ENCODE data around the gene SF3B1.
"Not testable (repeated sequence)": the region's sequence is repeated elsewhere in the genome, so short reads cannot be mapped to it uniquely, and the experiment has no call there.

The SF3B1 gene

GRCh38 chr2:197432527-197432926 lies 2.3 kb downstream of the SF3B1 start:
- not testable (repeated sequence) for H3K27me3 ChIP-seq (ENCODE audit: control insufficient read depth, insufficient read depth, low read length); H3K9me3 ChIP-seq (ENCODE audit: control insufficient read depth, low read depth, low read length); H3K27ac ChIP-seq (ENCODE audit: low read length); H3K4me1 ChIP-seq (ENCODE audit: control insufficient read depth, low read depth, low read length); H3K36me3 ChIP-seq (ENCODE audit: control insufficient read depth, low read depth, low read length); H3K9ac ChIP-seq (ENCODE audit: low read length)
- H3K4me3 ChIP-seq (ENCODE audit: low read length): peak overlapping the region; percentile 76

- peak overlapping the region; percentile 4 for H3K4me3 ChIP-seq (ENCODE audit: low read length)
- H3K9me3 ChIP-seq (ENCODE audit: control insufficient read depth, low read depth, low read length): no peaks in the 10 kb centered on the region
- no peak overlapping the region for H3K9ac ChIP-seq (ENCODE audit: low read length)
- no peaks in the 10 kb centered on the region for H3K36me3 ChIP-seq (ENCODE audit: control insufficient read depth, low read depth, low read length)
- peaks cover 9% of the 10 kb centered on the region for H3K4me1 ChIP-seq (ENCODE audit: control insufficient read depth, low read depth, low read length)
- no peak overlapping the region for H3K27ac ChIP-seq (ENCODE audit: low read length)
- no peaks in the 10 kb centered on the region for H3K27me3 ChIP-seq (ENCODE audit: control insufficient read depth, insufficient read depth, low read length)
These were observed 3.0 kb downstream of the SF3B1 start for GRCh38 chr2:197431858-197432257.

GRCh38 chr2:197427986-197428385 lies 6.8 kb downstream of the SF3B1 start:
- Histone ChIP-seq H3K4me1 (ENCODE audit: control insufficient read depth, low read depth, low read length) (peaks cover 2% of the 10 kb centered on the region), H3K27me3 (ENCODE audit: control insufficient read depth, insufficient read depth, low read length) (no peaks in the 10 kb centered on the region), H3K36me3 (ENCODE audit: control insufficient read depth, low read depth, low read length) (peaks cover 14% of the 10 kb centered on the region), H3K9ac (ENCODE audit: low read length) (no peak overlapping the region), H3K27ac (ENCODE audit: low read length) (no peak overlapping the region), H3K4me3 (ENCODE audit: low read length) (no peak overlapping the region), H3K9me3 (ENCODE audit: control insufficient read depth, low read depth, low read length) (no peaks in the 10 kb centered on the region)

- no peaks in the 10 kb centered on the region for H3K27me3 ChIP-seq (ENCODE audit: control insufficient read depth, insufficient read depth, low read length)
- no peak overlapping the region for H3K27ac ChIP-seq (ENCODE audit: low read length)
- H3K4me3 ChIP-seq (ENCODE audit: low read length): no peak overlapping the region
- H3K36me3 ChIP-seq (ENCODE audit: control insufficient read depth, low read depth, low read length): peaks cover 21% of the 10 kb centered on the region
- no peak overlapping the region for H3K9ac ChIP-seq (ENCODE audit: low read length)
- no peaks in the 10 kb centered on the region for H3K9me3 ChIP-seq (ENCODE audit: control insufficient read depth, low read depth, low read length)
- no peaks in the 10 kb centered on the region for H3K4me1 ChIP-seq (ENCODE audit: control insufficient read depth, low read depth, low read length)
These were observed 7.9 kb downstream of the SF3B1 start for GRCh38 chr2:197426723-197427603.

DNA sequence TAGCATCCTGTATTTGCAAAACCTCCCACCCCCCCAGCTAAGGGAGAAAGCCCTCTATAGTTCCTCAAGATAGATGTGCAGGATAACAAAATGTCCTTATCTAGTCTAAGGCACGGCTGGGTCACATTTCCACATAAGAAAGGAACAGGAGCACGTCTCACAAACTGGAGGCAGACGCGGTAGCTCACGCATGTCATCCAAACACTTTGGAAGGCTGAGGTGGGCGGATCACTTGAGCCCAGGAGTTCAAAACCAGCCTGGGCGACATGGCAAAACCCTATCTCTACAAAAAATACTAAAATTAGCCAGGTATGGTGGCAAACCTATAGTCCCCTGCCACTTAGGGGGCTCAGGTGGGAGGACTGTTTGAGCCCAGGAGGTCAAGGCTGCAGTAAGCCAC lies 9.3 kb downstream of the SF3B1 start:
- no peaks in the 10 kb centered on the region for H3K27me3 ChIP-seq (ENCODE audit: control insufficient read depth, insufficient read depth, low read length)
- H3K36me3 ChIP-seq (ENCODE audit: control insufficient read depth, low read depth, low read length): peaks cover 34% of the 10 kb centered on the region
- no peaks in the 10 kb centered on the region for H3K9me3 ChIP-seq (ENCODE audit: control insufficient read depth, low read depth, low read length)
- no peak overlapping the region for H3K9ac ChIP-seq (ENCODE audit: low read length)
- H3K4me1 ChIP-seq (ENCODE audit: control insufficient read depth, low read depth, low read length): no peaks in the 10 kb centered on the region
- H3K4me3 ChIP-seq (ENCODE audit: low read length): no peak overlapping the region
- H3K27ac ChIP-seq (ENCODE audit: low read length): no peak overlapping the region

DNA sequence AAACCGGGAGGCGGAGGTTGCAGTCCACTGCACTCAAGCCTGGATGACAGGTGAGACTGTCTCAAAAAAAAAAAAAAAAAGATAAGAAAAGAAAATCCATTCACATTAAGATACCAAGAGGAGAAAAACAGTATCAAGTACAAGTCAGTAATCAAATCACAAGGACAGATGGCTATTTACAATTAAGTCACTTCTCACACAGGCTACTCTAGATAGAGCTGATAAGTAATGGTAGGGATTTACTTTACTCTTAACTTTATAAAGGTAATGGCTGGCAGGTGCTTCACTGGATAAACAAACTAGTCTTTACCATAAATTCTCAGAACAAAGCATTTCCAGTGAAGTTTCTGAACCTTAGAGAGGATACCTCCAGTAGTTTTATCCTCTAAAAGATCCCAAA lies 11.5 kb downstream of the SF3B1 start:
- Histone ChIP-seq H3K9me3 (ENCODE audit: control insufficient read depth, low read depth, low read length) (no peaks in the 10 kb centered on the region), H3K27me3 (ENCODE audit: control insufficient read depth, insufficient read depth, low read length) (no peaks in the 10 kb centered on the region), H3K4me1 (ENCODE audit: control insufficient read depth, low read depth, low read length) (no peaks in the 10 kb centered on the region), H3K27ac (ENCODE audit: low read length) (no peak overlapping the region), H3K4me3 (ENCODE audit: low read length) (no peak overlapping the region), H3K9ac (ENCODE audit: low read length) (no peak overlapping the region), H3K36me3 (ENCODE audit: control insufficient read depth, low read depth, low read length) (peaks cover 56% of the 10 kb centered on the region)

DNA sequence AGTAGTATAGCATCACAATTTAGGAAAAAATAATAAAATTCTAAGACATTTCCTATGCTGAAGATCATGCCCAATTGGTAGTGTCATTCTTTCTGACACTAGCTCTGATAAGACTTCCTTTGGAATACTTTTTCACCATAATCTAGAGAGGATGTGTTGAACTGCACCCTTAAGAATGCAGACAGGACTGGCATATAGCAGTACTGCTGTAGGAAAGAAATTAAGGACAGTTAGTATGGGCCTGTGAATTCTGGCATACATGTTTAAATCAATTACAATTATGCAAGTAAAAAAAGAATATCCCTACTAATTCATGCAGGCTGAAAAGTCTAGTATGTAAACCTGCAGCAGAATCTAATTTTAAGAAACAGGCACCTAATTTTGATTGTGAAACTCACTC lies 15.4 kb downstream of the SF3B1 start:
- H3K4me3 ChIP-seq (ENCODE audit: low read length): no peak overlapping the region
- H3K27ac ChIP-seq (ENCODE audit: low read length): no peak overlapping the region
- no peaks in the 10 kb centered on the region for H3K9me3 ChIP-seq (ENCODE audit: control insufficient read depth, low read depth, low read length)
- H3K4me1 ChIP-seq (ENCODE audit: control insufficient read depth, low read depth, low read length): no peaks in the 10 kb centered on the region
- H3K36me3 ChIP-seq (ENCODE audit: control insufficient read depth, low read depth, low read length): peaks cover 87% of the 10 kb centered on the region
- H3K9ac ChIP-seq (ENCODE audit: low read length): no peak overlapping the region
- no peaks in the 10 kb centered on the region for H3K27me3 ChIP-seq (ENCODE audit: control insufficient read depth, insufficient read depth, low read length)

- no peak overlapping the region for H3K9ac ChIP-seq (ENCODE audit: low read length)
- H3K9me3 ChIP-seq (ENCODE audit: control insufficient read depth, low read depth, low read length): no peaks in the 10 kb centered on the region
- no peak overlapping the region for H3K4me3 ChIP-seq (ENCODE audit: low read length)
- no peak overlapping the region for H3K27ac ChIP-seq (ENCODE audit: low read length)
- no peaks in the 10 kb centered on the region for H3K27me3 ChIP-seq (ENCODE audit: control insufficient read depth, insufficient read depth, low read length)
- peaks cover 78% of the 10 kb centered on the region for H3K36me3 ChIP-seq (ENCODE audit: control insufficient read depth, low read depth, low read length)
- no peaks in the 10 kb centered on the region for H3K4me1 ChIP-seq (ENCODE audit: control insufficient read depth, low read depth, low read length)
These were observed 18.6 kb downstream of the SF3B1 start for GRCh38 chr2:197416268-197416667.

DNA sequence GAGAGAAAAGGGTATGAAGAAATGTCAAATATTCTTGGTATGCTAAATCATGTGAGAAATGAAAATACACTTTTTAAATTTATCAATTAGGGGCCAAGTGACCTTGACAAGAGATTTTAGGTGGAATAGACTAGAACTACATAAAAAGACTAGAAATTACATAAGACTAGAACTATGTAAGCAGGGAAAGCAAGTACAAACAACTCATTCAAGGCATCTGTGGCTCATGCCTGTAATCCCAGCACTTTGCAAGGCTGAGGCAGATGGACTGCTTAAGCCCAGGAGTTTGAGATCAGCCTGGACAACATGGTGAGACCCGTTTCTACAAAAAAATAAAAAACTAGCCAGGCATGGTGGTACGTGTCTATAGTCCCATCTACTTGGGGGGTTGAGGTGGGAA lies 20.3 kb downstream of the SF3B1 start:
- no peak overlapping the region for H3K4me3 ChIP-seq (ENCODE audit: low read length)
- no peak overlapping the region for H3K9ac ChIP-seq (ENCODE audit: low read length)
- peaks cover 77% of the 10 kb centered on the region for H3K36me3 ChIP-seq (ENCODE audit: control insufficient read depth, low read depth, low read length)
- H3K9me3 ChIP-seq (ENCODE audit: control insufficient read depth, low read depth, low read length): no peaks in the 10 kb centered on the region
- no peaks in the 10 kb centered on the region for H3K4me1 ChIP-seq (ENCODE audit: control insufficient read depth, low read depth, low read length)
- no peak overlapping the region for H3K27ac ChIP-seq (ENCODE audit: low read length)
- H3K27me3 ChIP-seq (ENCODE audit: control insufficient read depth, insufficient read depth, low read length): no peaks in the 10 kb centered on the region

GRCh38 chr2:197414039-197414438 lies 20.8 kb downstream of the SF3B1 start:
- Histone ChIP-seq H3K27ac (ENCODE audit: low read length) (no peak overlapping the region), H3K9me3 (ENCODE audit: control insufficient read depth, low read depth, low read length) (no peaks in the 10 kb centered on the region), H3K36me3 (ENCODE audit: control insufficient read depth, low read depth, low read length) (peaks cover 77% of the 10 kb centered on the region)

GRCh38 chr2:197405582-197405981 lies 29.2 kb downstream of the SF3B1 start:
- no peaks in the 10 kb centered on the region for H3K27me3 ChIP-seq (ENCODE audit: control insufficient read depth, insufficient read depth, low read length)
- no peaks in the 10 kb centered on the region for H3K9me3 ChIP-seq (ENCODE audit: control insufficient read depth, low read depth, low read length)
- peaks cover 95% of the 10 kb centered on the region for H3K36me3 ChIP-seq (ENCODE audit: control insufficient read depth, low read depth, low read length)
- H3K27ac ChIP-seq (ENCODE audit: low read length): no peak overlapping the region
- H3K4me3 ChIP-seq (ENCODE audit: low read length): no peak overlapping the region
- H3K4me1 ChIP-seq (ENCODE audit: control insufficient read depth, low read depth, low read length): no peaks in the 10 kb centered on the region
- no peak overlapping the region for H3K9ac ChIP-seq (ENCODE audit: low read length)

More at GRCh38 chr2:197414039-197414438, 20.8 kb downstream of the SF3B1 start:
- H3K4me1 ChIP-seq (ENCODE audit: control insufficient read depth, low read depth, low read length): no peaks in the 10 kb centered on the region
- no peak overlapping the region for H3K4me3 ChIP-seq (ENCODE audit: low read length)
- no peaks in the 10 kb centered on the region for H3K27me3 ChIP-seq (ENCODE audit: control insufficient read depth, insufficient read depth, low read length)
- H3K9ac ChIP-seq (ENCODE audit: low read length): no peak overlapping the region

DNA sequence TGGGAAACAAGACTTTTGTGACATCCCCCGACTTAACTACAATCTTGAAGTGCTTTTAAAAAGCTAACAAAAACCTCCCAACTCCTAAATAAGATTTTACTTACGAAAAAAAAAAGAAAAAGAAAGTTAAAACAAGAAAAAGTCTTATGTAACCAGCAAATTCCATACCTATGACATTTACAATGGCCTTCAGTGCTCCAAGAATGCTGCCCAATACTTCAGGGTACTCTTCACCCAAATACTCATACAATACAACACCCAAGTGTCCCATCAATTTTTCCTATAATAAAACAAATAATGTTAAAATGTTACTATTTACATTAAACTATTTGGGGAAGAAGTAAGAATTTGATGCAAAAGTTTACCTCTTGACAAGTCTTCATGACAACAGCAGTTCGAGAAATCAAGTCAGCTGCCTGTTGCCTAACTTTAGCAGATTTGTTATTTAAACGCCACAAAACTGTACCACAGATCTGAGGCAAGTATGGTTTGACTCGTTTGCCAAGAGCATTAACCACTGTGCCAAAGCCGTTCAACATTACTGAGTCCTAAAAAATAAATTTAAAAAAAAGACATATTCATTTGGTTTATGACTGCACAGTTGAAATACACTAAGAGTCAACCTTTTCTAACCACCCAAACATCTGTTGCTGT lies 34.8 kb downstream of the SF3B1 start:
- H3K9ac ChIP-seq (ENCODE audit: low read length): no peak overlapping the region
- peaks cover 98% of the 10 kb centered on the region for H3K36me3 ChIP-seq (ENCODE audit: control insufficient read depth, low read depth, low read length)
- no peaks in the 10 kb centered on the region for H3K27me3 ChIP-seq (ENCODE audit: control insufficient read depth, insufficient read depth, low read length)
- H3K4me1 ChIP-seq (ENCODE audit: control insufficient read depth, low read depth, low read length): no peaks in the 10 kb centered on the region
- H3K4me3 ChIP-seq (ENCODE audit: low read length): no peak overlapping the region
- no peak overlapping the region for H3K27ac ChIP-seq (ENCODE audit: low read length)
- no peaks in the 10 kb centered on the region for H3K9me3 ChIP-seq (ENCODE audit: control insufficient read depth, low read depth, low read length)

Measured in iPS-18a (cell line).